IPS-18a (cell line): ENCODE data around the gene SNX1.
"Not testable (repeated sequence)": the region's sequence is repeated elsewhere in the genome, so short reads cannot be mapped to it uniquely, and the experiment has no call there.

Experiments
- H3K27ac ChIP-seq: one replicate; pipeline ENCODE4 v1.5.1; 2013; ENCODE audit warnings: low read length
- H3K27me3 ChIP-seq: one replicate; pipeline ENCODE4 v1.6.1; 2013; ENCODE audit warnings: mild to moderate bottlenecking, low read length; ENCODE audit not compliant: control insufficient read depth, insufficient read depth
- H3K36me3 ChIP-seq: one replicate; pipeline ENCODE4 v1.6.1; 2013; ENCODE audit warnings: low read depth, low read length; ENCODE audit not compliant: control insufficient read depth
- H3K4me1 ChIP-seq: one replicate; pipeline ENCODE4 v1.6.1; 2013; ENCODE audit warnings: low read depth, low read length; ENCODE audit not compliant: control insufficient read depth
- H3K4me3 ChIP-seq: one replicate; pipeline ENCODE4 v1.5.1; 2013; ENCODE audit warnings: low read length
- H3K9ac ChIP-seq: one replicate; pipeline ENCODE4 v1.6.1; 2013; ENCODE audit warnings: mild to moderate bottlenecking, low read length, moderate library complexity
- H3K9me3 ChIP-seq: one replicate; pipeline ENCODE4 v1.6.1; 2013; ENCODE audit warnings: low read depth, low read length; ENCODE audit not compliant: control insufficient read depth

SNX1 gene

GRCh38 chr15:64107337-64107736 is 11.6 kb downstream of the SNX1 start:
- no peaks in the 10 kb centered on the region for H3K36me3 ChIP-seq
- H3K9me3 ChIP-seq: no peaks in the 10 kb centered on the region
- no peak overlapping the region for H3K4me3 ChIP-seq
- H3K9ac ChIP-seq: no peak overlapping the region
- H3K27me3 ChIP-seq: no peaks in the 10 kb centered on the region
- H3K4me1 ChIP-seq: no peaks in the 10 kb centered on the region
- H3K27ac ChIP-seq: no peak overlapping the region

GRCh38 chr15:64110108-64110701 is 14.4 kb downstream of the SNX1 start:
- peaks cover 16% of the 10 kb centered on the region for H3K36me3 ChIP-seq
- H3K4me1 ChIP-seq, H3K9me3 ChIP-seq, H3K27ac ChIP-seq, H3K27me3 ChIP-seq, H3K4me3 ChIP-seq, H3K9ac ChIP-seq: not testable (repeated sequence)

GRCh38 chr15:64110950-64111678 is 15.3 kb downstream of the SNX1 start:
- Histone ChIP-seq H3K4me3 (no peak overlapping the region), H3K27me3 (no peaks in the 10 kb centered on the region), H3K36me3 (peaks cover 20% of the 10 kb centered on the region), H3K4me1 (no peaks in the 10 kb centered on the region), H3K9ac (no peak overlapping the region), H3K9me3 (no peaks in the 10 kb centered on the region), H3K27ac (no peak overlapping the region)

DNA sequence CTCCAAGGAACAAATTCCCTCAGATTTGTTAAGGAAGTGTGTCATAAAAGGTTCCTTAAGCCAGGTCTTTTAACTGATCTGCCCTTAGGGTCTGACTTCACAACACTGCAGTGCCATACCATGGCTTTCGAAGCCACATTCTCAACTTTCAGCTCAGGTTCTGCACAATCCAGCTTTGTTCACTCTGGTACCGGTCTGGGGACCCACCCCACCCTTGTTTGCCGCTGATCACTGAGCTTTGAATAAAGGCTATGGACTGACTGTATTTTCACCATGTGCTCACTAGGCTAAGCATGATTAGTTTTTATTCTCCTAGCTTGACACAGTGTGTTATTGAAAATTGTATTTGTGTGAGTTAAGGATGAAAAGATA is 15.9 kb downstream of the SNX1 start:
- Histone ChIP-seq H3K4me3 (no peak overlapping the region), H3K27me3 (no peaks in the 10 kb centered on the region), H3K9me3 (no peaks in the 10 kb centered on the region), H3K36me3 (peaks cover 26% of the 10 kb centered on the region), H3K9ac (no peak overlapping the region), H3K27ac (no peak overlapping the region), H3K4me1 (no peaks in the 10 kb centered on the region)

- no peaks in the 10 kb centered on the region for H3K4me1 ChIP-seq
- H3K9me3 ChIP-seq: no peaks in the 10 kb centered on the region
- no peak overlapping the region for H3K27ac ChIP-seq
- peaks cover 32% of the 10 kb centered on the region for H3K36me3 ChIP-seq
- no peaks in the 10 kb centered on the region for H3K27me3 ChIP-seq
- no peak overlapping the region for H3K9ac ChIP-seq
- H3K4me3 ChIP-seq: no peak overlapping the region
These were observed 16.4 kb downstream of the SNX1 start for GRCh38 chr15:64112073-64112772.

DNA sequence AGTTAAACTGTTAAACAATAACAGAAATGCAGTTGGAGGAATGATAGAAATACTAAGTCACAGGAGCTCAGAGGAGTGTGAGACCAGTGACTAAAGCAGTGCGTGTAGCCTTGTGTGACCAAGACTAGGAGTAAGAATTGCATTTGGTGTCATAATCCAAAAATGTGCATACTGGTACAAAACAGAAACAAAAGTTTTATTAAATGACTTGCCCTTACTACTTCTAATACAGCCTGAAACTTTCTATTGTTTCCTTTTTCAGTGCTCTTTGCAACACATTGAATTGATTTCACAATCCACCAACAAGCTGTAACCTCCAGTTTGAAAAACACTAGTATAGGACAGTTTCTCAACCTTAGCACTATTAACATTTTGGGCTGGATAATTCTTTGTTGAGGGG is 17.1 kb downstream of the SNX1 start:
- H3K27me3 ChIP-seq: no peaks in the 10 kb centered on the region
- H3K36me3 ChIP-seq: peaks cover 33% of the 10 kb centered on the region
- no peaks in the 10 kb centered on the region for H3K9me3 ChIP-seq
- H3K4me3 ChIP-seq: no peak overlapping the region
- H3K9ac ChIP-seq: no peak overlapping the region
- no peaks in the 10 kb centered on the region for H3K4me1 ChIP-seq
- H3K27ac ChIP-seq: no peak overlapping the region

DNA sequence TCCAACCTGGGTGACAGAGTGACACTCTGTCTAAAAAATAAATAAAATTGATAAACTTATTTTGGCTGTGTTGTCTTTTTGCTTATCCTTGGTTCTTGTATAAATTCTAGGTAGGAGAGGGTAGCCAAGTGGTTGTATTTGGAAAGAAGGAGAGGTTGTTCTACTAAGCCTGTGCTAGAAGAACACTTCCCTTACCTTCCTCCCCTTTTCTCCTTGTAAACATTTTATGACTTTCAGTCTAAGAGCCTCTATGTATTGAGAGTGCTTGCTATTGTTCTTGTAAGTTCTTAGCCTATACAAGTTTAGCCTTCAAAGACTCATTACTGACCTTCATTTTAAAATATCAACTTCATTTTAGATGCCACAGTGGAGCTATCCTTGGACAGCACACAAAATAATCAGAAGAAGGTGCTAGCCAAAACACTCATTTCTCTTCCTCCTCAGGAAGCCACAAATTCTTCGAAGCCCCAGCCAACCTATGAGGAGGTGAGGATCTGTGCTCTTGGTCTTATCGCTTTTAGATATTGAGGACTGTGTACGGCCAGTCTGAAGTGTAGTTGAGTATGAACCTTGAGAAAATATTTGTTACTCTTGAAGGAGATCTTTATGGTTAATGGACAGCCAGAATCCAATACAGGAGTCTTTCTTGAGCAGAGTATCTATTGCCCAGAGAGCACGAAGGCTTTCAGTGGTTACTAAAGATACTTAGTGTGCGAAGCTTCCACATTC is 22.1 kb downstream of the SNX1 start:
- Histone ChIP-seq H3K4me1 (no peaks in the 10 kb centered on the region), H3K4me3 (no peak overlapping the region), H3K27me3 (no peaks in the 10 kb centered on the region), H3K9ac (no peak overlapping the region), H3K36me3 (peaks cover 46% of the 10 kb centered on the region), H3K9me3 (no peaks in the 10 kb centered on the region), H3K27ac (no peak overlapping the region)

- not testable (repeated sequence) for H3K4me1 ChIP-seq, H3K27me3 ChIP-seq, H3K4me3 ChIP-seq, H3K9ac ChIP-seq, H3K9me3 ChIP-seq, H3K27ac ChIP-seq
- peaks cover 39% of the 10 kb centered on the region for H3K36me3 ChIP-seq
These were observed 24.5 kb downstream of the SNX1 start for GRCh38 chr15:64120322-64120721.

DNA sequence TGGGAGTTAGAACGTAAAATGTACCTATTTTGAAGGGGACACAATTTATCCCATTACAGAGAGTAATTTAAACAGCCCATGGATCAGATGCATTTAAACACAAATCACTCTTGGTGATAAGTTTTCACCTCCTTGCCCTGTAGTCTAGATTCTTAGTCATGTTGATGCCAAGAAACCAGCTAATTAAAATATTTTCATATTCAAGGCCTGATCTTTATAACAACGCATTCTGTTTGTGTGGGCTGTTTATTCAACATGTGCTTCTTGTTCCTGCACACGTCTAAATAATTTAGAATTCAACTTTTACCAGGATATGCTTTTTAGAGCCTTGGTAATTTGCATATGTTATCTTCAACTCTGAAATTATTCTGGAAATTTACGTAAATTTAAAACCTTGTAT is 25.8 kb downstream of the SNX1 start:
- peaks cover 38% of the 10 kb centered on the region for H3K36me3 ChIP-seq
- H3K9ac ChIP-seq: no peak overlapping the region
- H3K27me3 ChIP-seq: no peaks in the 10 kb centered on the region
- no peak overlapping the region for H3K4me3 ChIP-seq
- H3K9me3 ChIP-seq: no peaks in the 10 kb centered on the region
- no peak overlapping the region for H3K27ac ChIP-seq
- H3K4me1 ChIP-seq: no peaks in the 10 kb centered on the region

DNA sequence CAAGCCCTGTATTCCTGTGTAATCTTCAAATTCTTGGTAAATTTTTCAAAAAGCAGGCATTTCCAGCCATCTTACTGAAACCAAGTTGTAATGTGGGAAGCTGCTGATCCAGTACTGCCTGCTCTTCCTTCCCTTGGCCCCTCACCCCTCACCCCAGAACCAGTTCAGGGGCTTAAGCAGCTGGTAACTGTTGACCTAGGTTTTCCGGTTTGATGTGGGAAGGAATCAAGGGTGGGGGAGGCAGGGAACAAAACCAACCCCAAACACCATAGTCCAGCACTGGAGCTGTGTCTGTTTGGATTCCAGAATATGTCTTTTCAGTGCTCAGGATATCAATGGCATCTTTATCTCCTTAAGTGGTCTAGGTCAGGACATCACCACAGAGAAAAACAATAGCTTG is 26.7 kb downstream of the SNX1 start:
- Histone ChIP-seq H3K4me3 (no peak overlapping the region), H3K9me3 (no peaks in the 10 kb centered on the region), H3K27ac (no peak overlapping the region), H3K4me1 (no peaks in the 10 kb centered on the region), H3K9ac (no peak overlapping the region), H3K27me3 (no peaks in the 10 kb centered on the region), H3K36me3 (peaks cover 40% of the 10 kb centered on the region)

DNA sequence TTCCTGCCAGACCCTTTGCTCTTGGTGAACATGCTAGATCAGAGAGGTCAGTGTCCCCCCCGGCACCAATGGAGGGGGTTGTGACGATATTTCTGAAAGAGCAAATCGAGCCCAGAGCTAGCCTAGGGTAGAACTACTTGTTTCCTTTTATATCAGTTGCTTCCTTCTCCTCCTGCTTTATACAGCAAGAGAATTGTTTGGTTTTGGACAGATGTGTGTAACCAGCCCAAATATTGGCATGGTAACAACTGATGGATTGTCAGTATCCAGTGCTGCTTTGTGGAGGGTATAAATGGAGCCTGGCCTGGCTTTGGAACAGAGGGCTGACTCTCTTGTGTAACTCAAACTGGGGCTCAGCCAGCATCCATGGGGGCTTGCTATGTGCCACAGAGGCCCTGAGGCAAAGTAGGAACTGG is 27.2 kb downstream of the SNX1 start:
- Histone ChIP-seq H3K27me3 (no peaks in the 10 kb centered on the region), H3K4me1 (no peaks in the 10 kb centered on the region), H3K36me3 (peaks cover 43% of the 10 kb centered on the region), H3K9me3 (no peaks in the 10 kb centered on the region), H3K9ac (no peak overlapping the region), H3K4me3 (no peak overlapping the region), H3K27ac (no peak overlapping the region)
